Astrocyte (in vitro differentiated cells and primary cell): ENCODE results near the gene ASPHD1.

Experiments
- CTCF ChIP-seq: IDR thresholded peaks from 2 replicates; pipeline ENCODE4 v1.5.1; 2011; ENCODE audit warnings: low read depth, mild to moderate bottlenecking, inconsistent platforms, low read length, moderate library complexity; ENCODE audit not compliant: insufficient read depth
- EZH2 ChIP-seq: IDR thresholded peaks from 2 replicates; pipeline ENCODE4 v1.6.1; 2012; ENCODE audit warnings: mild to moderate bottlenecking, low read length, inconsistent platforms; ENCODE audit not compliant: insufficient read depth

GRCh38 chr16:29891525-29892457, 8.5 kb upstream of the ASPHD1 start:
- no peak for TF ChIP-seq EZH2
- no peak for TF ChIP-seq CTCF
